GM21619 (cell line): ENCODE results near the gene HDAC4.
"Not testable (repeated sequence)": the region's sequence is repeated elsewhere in the genome, so short reads cannot be mapped to it uniquely, and the experiment has no call there.

Experiments
- ATAC-seq: cut with Tn5 transposase; IDR thresholded peaks from one replicate; pipeline ENCODE4 v1.9.1; 2021; ENCODE audit not compliant: unreplicated experiment

HDAC4 gene

DNA sequence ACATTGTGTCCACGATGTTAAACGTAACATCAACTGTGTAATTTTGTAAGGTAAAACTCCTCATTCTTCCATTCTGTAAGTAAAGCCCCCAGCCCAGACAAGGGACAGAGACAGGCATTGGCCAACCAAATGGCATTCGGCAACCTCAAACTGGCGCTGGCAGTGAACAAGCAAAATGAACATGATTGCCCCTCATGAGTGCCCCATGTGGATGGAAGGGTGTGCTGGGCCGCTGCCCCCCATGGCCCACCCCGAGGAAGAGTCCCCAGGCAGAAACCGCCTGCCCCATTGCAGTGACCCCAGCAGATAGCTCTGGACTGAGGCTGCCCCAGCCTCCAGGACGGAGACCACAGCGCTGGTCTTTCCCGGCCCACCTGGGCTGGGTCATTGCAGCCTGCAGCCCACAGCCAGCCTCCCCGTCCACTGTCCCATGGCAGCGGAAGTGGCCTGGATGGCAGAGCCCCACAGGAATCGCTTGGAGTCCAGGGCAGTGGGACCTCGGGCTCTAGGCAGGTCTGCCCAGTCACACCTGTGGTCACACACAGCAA, 220.2 kb downstream of the HDAC4 start:
- ATAC-seq: no peak

GRCh38 chr2:239179851-239180371, 220.9 kb downstream of the HDAC4 start:
- no peak for ATAC-seq

DNA sequence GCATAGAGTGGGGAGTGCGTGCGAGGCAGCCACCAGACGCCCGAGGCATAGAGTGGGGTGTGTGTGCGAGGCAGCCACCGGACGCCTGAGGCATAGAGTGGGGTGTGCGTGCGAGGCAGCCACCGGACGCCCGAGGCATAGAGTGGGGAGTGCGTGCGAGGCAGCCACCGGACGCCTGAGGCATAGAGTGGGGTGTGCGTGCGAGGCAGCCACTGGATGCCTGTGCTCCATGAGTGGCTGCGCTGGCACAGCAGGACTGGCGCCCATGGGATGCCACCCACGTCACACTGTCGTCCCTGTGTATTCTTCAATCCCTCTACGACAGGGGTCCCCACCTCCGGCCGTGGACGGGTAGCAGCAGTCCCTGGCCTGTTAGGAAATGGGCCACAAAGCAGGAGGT, 221.9 kb downstream of the HDAC4 start:
- ATAC-seq: no peak

- ATAC-seq: no peak
These were observed 222.3 kb downstream of the HDAC4 start for GRCh38 chr2:239178484-239178883.

DNA sequence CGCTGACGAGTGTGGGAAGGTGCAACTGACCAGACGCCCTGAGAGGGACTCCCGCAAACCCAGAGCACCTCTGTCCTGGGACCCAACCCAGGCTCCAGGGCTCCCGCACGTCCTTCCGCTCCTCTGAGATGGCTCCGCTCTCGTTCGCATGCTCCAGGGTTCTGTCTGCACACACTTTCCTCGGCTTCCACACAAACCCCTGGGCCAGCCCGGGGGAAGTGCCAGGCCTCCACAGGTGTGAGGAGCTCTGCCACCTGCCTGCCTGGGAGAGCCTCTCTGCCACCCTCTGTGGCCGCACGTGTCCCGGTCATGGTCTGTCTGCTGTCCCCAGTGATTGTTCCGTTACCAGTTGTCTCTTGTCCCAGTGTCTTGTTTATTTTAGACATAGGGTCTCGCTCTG, 222.9 kb downstream of the HDAC4 start:
- ATAC-seq: no peak

DNA sequence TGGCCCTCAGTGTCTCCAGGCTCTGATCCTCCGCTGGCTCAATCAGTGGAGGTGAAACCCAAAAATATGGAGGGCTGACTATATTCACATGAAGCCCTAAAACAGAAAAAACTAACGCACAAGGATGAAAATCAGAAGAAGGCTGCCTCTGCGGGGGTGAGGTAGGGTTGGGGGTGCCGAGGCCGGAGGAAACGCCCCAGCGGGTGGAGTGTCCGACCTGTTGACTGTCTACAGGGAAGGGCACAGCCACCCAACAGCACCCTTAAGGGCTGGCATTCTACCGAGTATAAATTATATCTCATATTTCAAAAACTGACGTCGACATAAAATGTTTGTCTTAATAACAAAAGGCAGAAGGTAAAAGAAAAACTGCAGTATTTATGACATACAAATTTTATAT, 223.5 kb downstream of the HDAC4 start:
- ATAC-seq: no peak

- not testable (repeated sequence) for ATAC-seq
These were observed 224.5 kb downstream of the HDAC4 start for GRCh38 chr2:239176138-239176803.

DNA sequence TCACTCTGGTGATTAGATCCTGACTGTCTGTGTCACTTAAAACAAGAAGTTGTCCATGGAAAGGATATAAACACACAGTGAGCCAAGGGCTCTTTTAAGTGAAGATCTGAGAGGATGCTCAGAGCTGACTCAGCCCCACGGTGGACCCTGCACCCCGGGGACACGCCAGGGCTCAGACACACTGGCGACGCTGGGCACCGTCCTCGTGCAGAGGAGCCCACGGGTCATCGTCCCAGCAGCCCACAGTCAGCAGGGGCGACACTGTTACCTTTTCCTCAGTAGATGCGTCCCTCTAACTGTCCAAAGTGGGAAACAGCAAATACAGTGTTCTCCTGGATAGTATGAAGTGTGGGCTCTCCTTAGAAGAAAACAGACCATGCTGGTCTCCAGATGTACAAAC, 225.6 kb downstream of the HDAC4 start:
- no peak for ATAC-seq

DNA sequence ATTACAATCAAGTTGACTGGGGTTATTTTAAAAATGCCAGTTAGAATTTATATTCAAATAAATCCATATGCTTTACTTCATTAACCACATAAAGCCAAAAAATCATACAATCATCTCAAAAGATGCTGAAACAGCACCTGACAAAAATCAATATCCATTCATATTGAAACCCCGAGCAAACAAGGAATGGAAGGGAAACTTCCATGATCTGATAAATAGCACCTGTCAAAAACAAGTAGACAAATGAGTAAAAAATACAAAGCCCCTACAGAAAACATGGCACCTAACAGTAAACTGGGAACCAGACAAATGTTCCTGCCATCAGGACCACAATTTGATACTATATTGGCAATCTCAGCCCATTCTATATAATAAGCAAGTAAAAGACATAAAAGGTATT, 227.5 kb downstream of the HDAC4 start:
- ATAC-seq: no peak

DNA sequence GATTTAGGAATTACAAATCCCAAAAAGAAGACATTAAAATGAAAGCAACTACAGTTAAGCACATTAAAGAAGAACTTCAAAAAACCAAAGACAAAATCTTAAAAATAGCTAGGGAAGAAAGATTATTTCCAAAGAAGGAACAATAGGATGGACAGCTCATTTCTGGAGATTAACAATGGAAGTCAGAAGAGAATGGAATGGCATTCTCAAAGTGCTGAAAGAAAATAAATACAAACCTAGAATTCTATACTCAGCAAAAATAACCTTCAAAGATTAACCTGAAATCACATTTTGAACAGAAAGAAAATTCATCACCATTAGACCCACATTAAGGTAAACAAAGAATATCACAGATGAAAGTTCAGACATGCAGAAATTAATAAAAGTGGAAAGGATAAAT, 229.2 kb downstream of the HDAC4 start:
- ATAC-seq: no peak

GRCh38 chr2:239169311-239170048, 231.3 kb downstream of the HDAC4 start:
- ATAC-seq: no peak

DNA sequence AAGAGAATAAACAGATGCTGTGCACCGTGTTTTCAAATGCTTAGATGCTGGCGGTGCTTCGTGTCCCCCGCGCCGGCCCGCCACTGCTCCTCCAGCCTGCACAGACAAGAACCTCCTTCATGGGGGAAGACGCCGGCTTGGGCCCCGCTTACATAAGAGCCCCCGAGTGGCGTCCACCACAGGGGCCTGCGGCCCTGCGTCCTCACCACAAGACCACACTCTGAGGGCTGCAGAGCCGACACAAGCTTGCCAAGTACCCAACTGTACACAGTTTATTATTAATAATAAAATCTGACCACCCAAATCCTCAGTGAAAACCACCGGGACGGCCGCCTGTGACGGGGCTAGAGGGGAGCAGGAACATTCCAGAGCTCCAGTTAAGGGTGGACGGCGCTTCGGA, 232.2 kb downstream of the HDAC4 start:
- ATAC-seq: no peak

DNA sequence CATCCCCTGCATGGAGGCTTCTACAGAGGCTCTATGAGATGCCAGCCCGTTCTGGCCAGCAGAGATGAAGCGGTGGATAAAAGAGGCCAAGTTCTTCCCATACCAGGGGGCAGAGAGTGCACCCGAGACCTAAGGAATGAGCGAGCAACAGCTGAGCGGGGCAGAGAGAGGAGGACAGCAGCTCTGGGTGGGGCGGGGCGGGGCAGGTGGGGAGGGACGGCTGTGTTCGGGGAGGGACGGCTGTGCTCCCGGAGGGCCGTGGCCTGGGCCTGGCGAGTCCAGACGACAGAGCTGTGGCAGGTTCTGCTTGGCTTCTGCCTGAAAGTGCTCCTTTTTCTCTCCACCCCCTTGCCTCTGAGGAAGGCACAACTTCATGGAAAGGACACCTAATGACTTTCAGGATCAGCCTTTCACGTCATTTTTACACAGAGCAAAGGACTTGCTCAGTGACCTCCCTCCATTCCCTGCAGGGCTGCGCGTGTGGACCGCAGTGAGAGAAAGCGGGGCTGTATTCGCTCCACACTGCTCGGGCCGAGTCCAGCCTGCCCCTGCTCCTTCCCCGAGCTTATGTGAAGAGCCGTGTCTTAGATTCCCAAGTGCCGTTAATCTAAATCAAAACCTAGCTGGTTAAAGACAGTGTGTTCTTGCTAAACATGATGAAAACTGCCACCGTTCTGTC, 232.9 kb downstream of the HDAC4 start:
- no peak for ATAC-seq

GRCh38 chr2:239167011-239167673, 233.7 kb downstream of the HDAC4 start:
- no peak for ATAC-seq

- no peak for ATAC-seq
These were observed 234.5 kb downstream of the HDAC4 start for GRCh38 chr2:239166201-239166834.

DNA sequence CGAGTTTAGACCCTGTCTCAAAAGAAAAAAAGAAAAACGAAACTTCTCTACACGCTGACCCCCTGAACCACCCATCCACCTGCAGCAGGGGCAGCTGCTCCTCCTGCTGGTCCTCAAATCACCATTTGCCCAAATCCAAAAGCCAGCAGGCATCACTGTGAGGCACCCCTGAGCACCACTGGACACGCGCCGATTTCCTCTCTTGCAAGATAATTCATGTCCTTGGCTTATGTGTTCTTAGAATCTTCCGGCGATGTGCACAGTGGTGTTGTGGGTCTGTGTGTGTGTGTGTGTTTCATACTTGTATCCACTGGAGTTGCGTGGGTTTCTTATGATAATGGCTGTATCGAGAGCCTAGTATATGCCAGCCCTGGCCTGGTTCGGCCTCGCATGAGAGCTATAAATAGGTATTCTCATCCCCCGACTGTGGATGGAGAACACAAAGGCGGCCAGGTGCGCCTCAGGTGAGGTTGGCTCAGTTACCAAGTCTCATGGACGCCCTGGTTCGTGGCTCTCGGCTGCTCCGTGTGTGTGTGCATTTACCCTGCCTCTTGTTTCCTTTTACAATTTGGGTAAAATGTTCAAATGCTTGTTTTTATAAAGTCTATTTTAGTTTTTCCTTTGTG, 235.5 kb downstream of the HDAC4 start:
- no peak for ATAC-seq

- no peak for ATAC-seq
These were observed 236.4 kb downstream of the HDAC4 start for GRCh38 chr2:239164335-239164871.

GRCh38 chr2:239163688-239164334, 237.0 kb downstream of the HDAC4 start:
- no peak for ATAC-seq

DNA sequence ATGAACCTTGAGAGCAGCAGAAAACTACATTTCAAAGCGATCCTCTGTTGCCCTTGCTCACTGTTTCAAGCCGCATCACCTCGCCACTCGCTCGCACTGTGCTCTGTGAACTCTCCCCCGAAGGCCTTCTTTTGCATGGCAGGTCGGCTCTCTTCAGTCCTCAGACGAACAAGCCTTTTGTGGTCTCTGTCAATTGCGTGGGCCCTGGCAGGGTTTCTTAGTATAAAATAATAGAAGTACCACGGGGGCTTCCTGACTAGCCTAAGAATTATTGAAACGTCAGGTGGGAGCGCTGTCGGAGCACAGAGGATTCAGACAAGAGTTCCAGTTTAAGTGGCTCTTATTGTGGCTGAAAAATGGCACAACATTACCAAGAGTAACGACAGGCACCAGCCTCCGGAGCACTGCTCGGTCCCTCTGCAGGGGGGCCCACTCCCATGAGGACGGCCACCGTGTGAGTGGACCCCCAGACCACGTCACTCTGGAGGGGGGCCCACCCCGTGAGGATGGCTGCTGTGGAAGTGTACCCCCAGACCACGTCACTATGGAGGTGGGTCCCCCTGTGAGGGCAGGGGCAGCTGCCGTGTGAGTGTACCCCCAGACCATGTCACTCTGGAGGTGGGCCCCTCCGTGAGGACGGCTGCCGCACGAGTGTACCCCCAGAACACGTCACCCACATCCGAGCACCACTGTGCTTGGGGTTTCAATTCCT, 237.7 kb downstream of the HDAC4 start:
- no peak for ATAC-seq
